Ovary (tissue), 3 donors: ENCODE measurements around the gene CAPN13.

Experiments
- CTCF ChIP-seq, 3 donors: fragments of 450-650 bp in 2 of 3; fragments of 200-600 bp in 1 of 3; IDR thresholded peaks; one replicate each; pipeline versions ENCODE4 v1.5.1 to v1.8.0; 2016 to 2022; ENCODE audit warnings: antibody characterized with exemption in 3 of 3, mild to moderate bottlenecking in 1 of 3
- EP300 ChIP-seq: sonication (generic); formaldehyde crosslinking; IDR thresholded peaks from one replicate; pipeline ENCODE4 v1.6.1; 2017; ENCODE audit warnings: antibody characterized with exemption
- donor health status: DM: no; HTN: no; CAD: no.

GRCh38 chr2:30722936-30723725, 84.1 kb downstream of the CAPN13 start:
- no peak for TF ChIP-seq CTCF (IDR thresholded peaks at IDR 0.05)
- TF ChIP-seq EP300 = no peak
